CD14-positive monocyte (primary cell): Measurements from ENCODE around the gene DCLRE1A. TPM values are rescaled to one million over a fixed set of nuclear protein-coding genes. Genes with fewer than 3 reads are reported as not detected.

ENCODE experiments used
- DNase-seq, 3 donors: peaks; one replicate each; pipeline ENCODE4 v3.0.0-alpha.2; 2011 to 2022
- H2AFZ ChIP-seq: 2 replicates; pipeline ENCODE4 v1.6.0; 2012; ENCODE audit warnings: mild to moderate bottlenecking, low read depth, low read length, inconsistent platforms; ENCODE audit not compliant: insufficient read depth, poor library complexity, severe bottlenecking
- H3K27ac ChIP-seq, 2 donors: 1 replicate in 1 of 2; 2 replicates in 1 of 2; pipeline ENCODE4 v1.5.1; 2012 to 2013; ENCODE audit warnings: low read length in 2 of 2, control low read depth in 1 of 2, inconsistent platforms in 1 of 2, low read depth in 1 of 2, mild to moderate bottlenecking in 1 of 2
- H3K27me3 ChIP-seq, 2 donors: one replicate each; pipeline versions ENCODE4 v1.6.0 to v1.6.1; 2011 to 2013; ENCODE audit warnings: low read length in 2 of 2; ENCODE audit not compliant: control insufficient read depth in 2 of 2, insufficient read depth in 2 of 2
- H3K36me3 ChIP-seq, 2 donors: replicated peaks in 1 of 2; 1 replicate in 1 of 2; 2 replicates in 1 of 2; pipeline versions ENCODE4 v1.5.1 to v1.6.1; 2012 to 2013; ENCODE audit warnings: low read length in 2 of 2, control low read depth in 1 of 2, inconsistent platforms in 1 of 2, mild to moderate bottlenecking in 1 of 2; ENCODE audit not compliant: insufficient read depth in 2 of 2, control insufficient read depth in 1 of 2
- H3K4me1 ChIP-seq, 2 donors: 1 replicate in 1 of 2; 2 replicates in 1 of 2; pipeline versions ENCODE4 v1.5.1 to v1.6.1; 2012 to 2013; ENCODE audit warnings: low read length in 2 of 2, control low read depth in 1 of 2, inconsistent platforms in 1 of 2, mild to moderate bottlenecking in 1 of 2, moderate library complexity in 1 of 2; ENCODE audit not compliant: insufficient read depth in 2 of 2, control insufficient read depth in 1 of 2
- H3K4me2 ChIP-seq: replicated peaks from 2 replicates; pipeline ENCODE3; 2012; ENCODE audit warnings: low read length, moderate library complexity, mild to moderate bottlenecking; ENCODE audit not compliant: poor library complexity, severe bottlenecking; ENCODE audit errors: extremely low read depth
- H3K4me3 ChIP-seq, 3 experiments: fragments of 200-600 bp in 1 of 3; sonication (generic) in 1 of 3; replicated peaks in 1 of 3; 1 replicate in 2 of 3; 2 replicates in 1 of 3; pipeline ENCODE4 v1.5.1; 2011 to 2013; ENCODE audit warnings: low read length in 3 of 3, mild to moderate bottlenecking in 3 of 3, control low read depth in 2 of 3, low read depth in 2 of 3, inconsistent platforms in 1 of 3, moderate library complexity in 1 of 3
- H3K79me2 ChIP-seq: 2 replicates; pipeline ENCODE4 v1.6.0; 2012; ENCODE audit warnings: mild to moderate bottlenecking, control low read depth, inconsistent platforms, low read length, moderate library complexity; ENCODE audit not compliant: insufficient read depth
- H3K9ac ChIP-seq: 2 replicates; pipeline ENCODE4 v1.6.0; 2017; ENCODE audit warnings: low read length, mild to moderate bottlenecking; ENCODE audit not compliant: insufficient read depth, poor library complexity, severe bottlenecking
- H3K9me3 ChIP-seq, 2 donors: replicated peaks in 1 of 2; 1 replicate in 1 of 2; 2 replicates in 1 of 2; pipeline versions ENCODE4 v1.5.1 to v1.6.1; 2012 to 2013; ENCODE audit warnings: low read length in 2 of 2, control low read depth in 1 of 2; ENCODE audit not compliant: control insufficient read depth in 1 of 2, insufficient read depth in 1 of 2
- H4K20me1 ChIP-seq: 2 replicates; pipeline ENCODE4 v1.6.0; 2012; ENCODE audit warnings: mild to moderate bottlenecking, low read length, control low read depth, moderate library complexity; ENCODE audit not compliant: insufficient read depth
- H3K27ac Mint-ChIP-seq, 7 donors: one replicate each; pipeline ENCODE4 v1.8.0; 2020; ENCODE audit warnings: mild to moderate bottlenecking in 7 of 7, mixed read lengths in 7 of 7, moderate library complexity in 6 of 7, inconsistent platforms in 2 of 7
- H3K27me3 Mint-ChIP-seq, 3 donors: one replicate each; pipeline ENCODE4 v1.8.0; 2021 to 2022; ENCODE audit warnings: low read depth in 3 of 3, mild to moderate bottlenecking in 3 of 3, mixed read lengths in 3 of 3, moderate library complexity in 3 of 3, inconsistent platforms in 1 of 3
- H3K36me3 Mint-ChIP-seq, 2 donors: one replicate each; pipeline ENCODE4 v1.8.0; 2020; ENCODE audit warnings: mixed read lengths in 2 of 2, inconsistent platforms in 1 of 2, mild to moderate bottlenecking in 1 of 2
- H3K4me1 Mint-ChIP-seq: one replicate; pipeline ENCODE4 v1.8.0; 2020; ENCODE audit warnings: mild to moderate bottlenecking, mixed read lengths
- H3K4me3 Mint-ChIP-seq, 2 donors: one replicate each; pipeline ENCODE4 v1.8.0; 2020; ENCODE audit warnings: mild to moderate bottlenecking in 2 of 2, mixed read lengths in 2 of 2, moderate library complexity in 1 of 2
- H3K9me3 Mint-ChIP-seq, 7 donors: one replicate each; pipeline ENCODE4 v1.8.0; 2020 to 2022; ENCODE audit warnings: mixed read lengths in 7 of 7, mild to moderate bottlenecking in 6 of 7, moderate library complexity in 6 of 7, inconsistent platforms in 2 of 7
- WGBS: methylation state at CpG from one replicate; pipeline ENCODE4 v1.1.5; 2013; ENCODE audit warnings: missing lambda C conversion rate; ENCODE audit not compliant: insufficient coverage; 5-methylcytosine and 5-hydroxymethylcytosine counted together
- intact Hi-C, 2 donors: fragments of 100-400 bp; cut with micrococcal nuclease; formaldehyde crosslinking; loops; one replicate each; pipeline versions ENCODE4 v1.15.0 to v1.15.1; 2023
- polyA plus RNA-seq, 3 donors: library from polyadenylated mRNA; depleted of rRNA in 1 of 3; unstranded in 2 of 3; stranded (reverse) in 1 of 3; fragments of 300-500 nt in 2 of 3; fragments of >200 nt in 1 of 3; fragmentation: Illumina TruSeq in 2 of 3; gene quantifications; 1 replicate in 2 of 3; 2 replicates in 1 of 3; pipeline ENCODE4 v1.2.3, GENCODE V29; 2012 to 2021
- TF ChIP-seq, protein P1 (sequence below): fragments of 200-600 bp; IDR thresholded peaks from one replicate; pipeline ENCODE4 v1.8.0; 2022; ENCODE audit warnings: antibody characterized with exemption, mild to moderate bottlenecking

Gene DCLRE1A
- polyA plus RNA-seq, 3 donors, result 1.00 to 1.3 (median 1.3) TPM

- Histone ChIP-seq H3K27me3 (no peaks in the 10 kb centered on the region), H3K27ac (no peak overlapping the region), H4K20me1 (no peaks in the 10 kb centered on the region), H3K36me3 (no peaks in the 10 kb centered on the region), H3K9me3 (no peaks in the 10 kb centered on the region), H3K9ac (no peak overlapping the region), H3K4me1 (no peaks in the 10 kb centered on the region), H3K4me3 (no peak overlapping the region), H3K79me2 (no peaks in the 10 kb centered on the region), H2AFZ (no peak overlapping the region), H3K4me2 (no peak overlapping the region)
- TF ChIP-seq, protein P1, sequence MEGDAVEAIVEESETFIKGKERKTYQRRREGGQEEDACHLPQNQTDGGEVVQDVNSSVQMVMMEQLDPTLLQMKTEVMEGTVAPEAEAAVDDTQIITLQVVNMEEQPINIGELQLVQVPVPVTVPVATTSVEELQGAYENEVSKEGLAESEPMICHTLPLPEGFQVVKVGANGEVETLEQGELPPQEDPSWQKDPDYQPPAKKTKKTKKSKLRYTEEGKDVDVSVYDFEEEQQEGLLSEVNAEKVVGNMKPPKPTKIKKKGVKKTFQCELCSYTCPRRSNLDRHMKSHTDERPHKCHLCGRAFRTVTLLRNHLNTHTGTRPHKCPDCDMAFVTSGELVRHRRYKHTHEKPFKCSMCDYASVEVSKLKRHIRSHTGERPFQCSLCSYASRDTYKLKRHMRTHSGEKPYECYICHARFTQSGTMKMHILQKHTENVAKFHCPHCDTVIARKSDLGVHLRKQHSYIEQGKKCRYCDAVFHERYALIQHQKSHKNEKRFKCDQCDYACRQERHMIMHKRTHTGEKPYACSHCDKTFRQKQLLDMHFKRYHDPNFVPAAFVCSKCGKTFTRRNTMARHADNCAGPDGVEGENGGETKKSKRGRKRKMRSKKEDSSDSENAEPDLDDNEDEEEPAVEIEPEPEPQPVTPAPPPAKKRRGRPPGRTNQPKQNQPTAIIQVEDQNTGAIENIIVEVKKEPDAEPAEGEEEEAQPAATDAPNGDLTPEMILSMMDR, result no peak
- Mint-ChIP-seq H3K9me3 (peaks cover 0 to 3% (median 0%) of the 10 kb centered on the region in 7 donors), H3K4me3 (no peak overlapping the region), H3K27me3 (peaks cover 2 to 3% (median 2%) of the 10 kb centered on the region in 3 donors), H3K36me3 (no peaks in the 10 kb centered on the region), H3K27ac (no peak overlapping the region), H3K4me1 (peaks cover 2% of the 10 kb centered on the region)
- 60% methylated on average over 1 of the region's 3 CpGs for WGBS
- intact Hi-C loops, result no loop called here
- DNase-seq, result no peak
Measured at GRCh38 chr10:113808168-113808567, 45.7 kb downstream of the DCLRE1A start.

- Histone ChIP-seq H3K9ac (no peak overlapping the region), H3K36me3 (no peaks in the 10 kb centered on the region), H3K4me1 (no peaks in the 10 kb centered on the region), H3K79me2 (no peaks in the 10 kb centered on the region), H3K27ac (no peak overlapping the region), H2AFZ (no peak overlapping the region), H3K9me3 (no peaks in the 10 kb centered on the region), H3K27me3 (no peaks in the 10 kb centered on the region), H3K4me2 (no peak overlapping the region), H3K4me3 (no peak overlapping the region), H4K20me1 (no peaks in the 10 kb centered on the region)
- H3K27me3 Mint-ChIP-seq, result peaks cover 0 to 3% (median 2%) of the 10 kb centered on the region in 3 donors
- H3K4me1 Mint-ChIP-seq, result peaks cover 7% of the 10 kb centered on the region
- no peak for DNase-seq
- no peak overlapping the region for H3K27ac Mint-ChIP-seq
- H3K9me3 Mint-ChIP-seq, result no peaks in the 10 kb centered on the region
- no peak overlapping the region for H3K4me3 Mint-ChIP-seq
- H3K36me3 Mint-ChIP-seq, result no peaks in the 10 kb centered on the region
- intact Hi-C loops, result no loop called here
- WGBS, result 100% methylated on average over 1 of the region's 4 CpGs
- TF ChIP-seq, protein P1, result no peak
Measured at GRCh38 chr10:113806503-113806902, 47.4 kb downstream of the DCLRE1A start.
